ENCODE data around the gene LCNL1. TPM values are rescaled to one million over a fixed set of nuclear protein-coding genes. Genes with fewer than 3 reads are reported as not detected.

LCNL1 gene
- total RNA-seq, 1 donor from 2014 or later, result not detected

- no peak overlapping the region for H3K4me3 ChIP-seq (ENCODE audit: low read depth, low read length)
- no peaks in the 10 kb centered on the region for H3K36me3 ChIP-seq (ENCODE audit: control insufficient read depth, insufficient read depth, low read length)
- no peak for DNase-seq (ENCODE audit: low read depth)
- H3K27me3 ChIP-seq (ENCODE audit: control insufficient read depth, insufficient read depth, low read length), result peaks cover 4% of the 10 kb centered on the region
- TF ChIP-seq CTCF (IDR thresholded peaks at IDR 0.05; ENCODE audit: insufficient read depth, low read length, poor library complexity, severe bottlenecking), result no peak
These were observed 13.0 kb upstream of the LCNL1 start for GRCh38 chr9:136969774-136970173.

- no peak for TF ChIP-seq CTCF (IDR thresholded peaks at IDR 0.05; ENCODE audit: insufficient read depth, low read length, poor library complexity, severe bottlenecking)
- DNase-seq (ENCODE audit: low read depth), result no peak
- Histone ChIP-seq H3K27me3 (ENCODE audit: control insufficient read depth, insufficient read depth, low read length) (peaks cover 4% of the 10 kb centered on the region), H3K4me3 (ENCODE audit: low read depth, low read length) (no peak overlapping the region), H3K36me3 (ENCODE audit: control insufficient read depth, insufficient read depth, low read length) (no peaks in the 10 kb centered on the region)
These were observed 12.4 kb upstream of the LCNL1 start for GRCh38 chr9:136970361-136970760.

GRCh38 chr9:136971746-136972145 is 11.0 kb upstream of the LCNL1 start:
- Histone ChIP-seq H3K27me3 (ENCODE audit: control insufficient read depth, insufficient read depth, low read length) (peaks cover 2% of the 10 kb centered on the region), H3K36me3 (ENCODE audit: control insufficient read depth, insufficient read depth, low read length) (no peaks in the 10 kb centered on the region), H3K4me3 (ENCODE audit: low read depth, low read length) (no peak overlapping the region)
- DNase-seq (ENCODE audit: low read depth), result no peak
- no peak for TF ChIP-seq CTCF (IDR thresholded peaks at IDR 0.05; ENCODE audit: insufficient read depth, low read length, poor library complexity, severe bottlenecking)

- no peak for DNase-seq (ENCODE audit: low read depth)
- Histone ChIP-seq H3K4me3 (ENCODE audit: low read depth, low read length) (no peak overlapping the region), H3K36me3 (ENCODE audit: control insufficient read depth, insufficient read depth, low read length) (no peaks in the 10 kb centered on the region), H3K27me3 (ENCODE audit: control insufficient read depth, insufficient read depth, low read length) (peaks cover 2% of the 10 kb centered on the region)
- TF ChIP-seq CTCF (IDR thresholded peaks at IDR 0.05; ENCODE audit: insufficient read depth, low read length, poor library complexity, severe bottlenecking), result no peak
These were observed 10.5 kb upstream of the LCNL1 start for GRCh38 chr9:136972335-136972734.

- no peak for DNase-seq (ENCODE audit: low read depth)
These were observed 10.1 kb upstream of the LCNL1 start for GRCh38 chr9:136972743-136973142.

More at GRCh38 chr9:136972743-136973142, 10.1 kb upstream of the LCNL1 start:
- TF ChIP-seq CTCF (IDR thresholded peaks at IDR 0.05; ENCODE audit: insufficient read depth, low read length, poor library complexity, severe bottlenecking), result no peak
- no peaks in the 10 kb centered on the region for H3K36me3 ChIP-seq (ENCODE audit: control insufficient read depth, insufficient read depth, low read length)
- peaks cover 2% of the 10 kb centered on the region for H3K27me3 ChIP-seq (ENCODE audit: control insufficient read depth, insufficient read depth, low read length)
- H3K4me3 ChIP-seq (ENCODE audit: low read depth, low read length), result no peak overlapping the region

Data from kidney epithelial cell (primary cell).